Keratinocyte (primary cell): ENCODE measurements around the gene DSCAML1. TPM values are rescaled to one million over a fixed set of nuclear protein-coding genes. Genes with fewer than 3 reads are reported as not detected.
A peak's percentile ranks its signal among the peaks of the same experiment; 100 is the strongest.

ENCODE experiments used
- DNase-seq: peaks from one replicate; pipeline ENCODE4 v3.0.0-alpha.2; 2011; ENCODE audit warnings: low read depth, missing footprints, low spot score
- FAIRE-seq: peaks from 2 replicates; lab custom pipeline; 2011; peaks lifted over from hg19 to GRCh38; lab: Jason Lieb, UNC
- H2AFZ ChIP-seq: 2 replicates; pipeline ENCODE4 v1.6.0; 2012; ENCODE audit warnings: low read length, control low read depth, inconsistent platforms; ENCODE audit not compliant: control insufficient read depth
- H3K27ac ChIP-seq: 2 replicates; pipeline ENCODE4 v1.5.1; 2011; ENCODE audit warnings: low read length; ENCODE audit not compliant: control insufficient read depth, insufficient read depth
- H3K27me3 ChIP-seq: 3 replicates; pipeline ENCODE4 v1.6.0; 2011; ENCODE audit warnings: low read length; ENCODE audit not compliant: control insufficient read depth, insufficient read depth; ENCODE audit errors: extremely low read depth
- H3K36me3 ChIP-seq, 2 experiments: 2 replicates in 1 of 2; 3 replicates in 1 of 2; pipeline ENCODE4 v1.5.1; 2011; ENCODE audit warnings: low read length in 2 of 2, mild to moderate bottlenecking in 1 of 2; ENCODE audit not compliant: control insufficient read depth in 2 of 2, insufficient read depth in 2 of 2; ENCODE audit errors: extremely low read depth in 1 of 2
- H3K4me1 ChIP-seq: 3 replicates; pipeline ENCODE4 v1.5.1; 2011; ENCODE audit warnings: low read length; ENCODE audit not compliant: control insufficient read depth, insufficient read depth; ENCODE audit errors: extremely low read depth
- H3K4me2 ChIP-seq: 3 replicates; pipeline ENCODE4 v1.6.0; 2011; ENCODE audit warnings: low read depth, low read length; ENCODE audit not compliant: control insufficient read depth, insufficient read depth; ENCODE audit errors: extremely low read depth
- H3K4me3 ChIP-seq, 3 experiments: fragments of 200-600 bp in 1 of 3; sonication (generic) in 1 of 3; 2 replicates in 2 of 3; 3 replicates in 1 of 3; pipeline ENCODE4 v1.5.1; 2011 to 2016; ENCODE audit warnings: low read length in 3 of 3, mild to moderate bottlenecking in 3 of 3, control low read depth in 2 of 3, inconsistent platforms in 1 of 3, low read depth in 1 of 3, mixed read lengths in 1 of 3, mixed run types in 1 of 3, moderate library complexity in 1 of 3; ENCODE audit not compliant: control insufficient read depth in 2 of 3, insufficient read depth in 2 of 3; ENCODE audit errors: extremely low read depth in 1 of 3
- H3K79me2 ChIP-seq: 2 replicates; pipeline ENCODE4 v1.6.0; 2012; ENCODE audit warnings: low read length; ENCODE audit not compliant: control insufficient read depth, insufficient read depth
- H3K9ac ChIP-seq: 3 replicates; pipeline ENCODE4 v1.6.0; 2011; ENCODE audit warnings: low read length; ENCODE audit not compliant: control insufficient read depth, insufficient read depth; ENCODE audit errors: extremely low read depth
- H3K9me1 ChIP-seq: 3 replicates; pipeline ENCODE4 v1.6.0; 2011; ENCODE audit warnings: low read length; ENCODE audit not compliant: control insufficient read depth, insufficient read depth; ENCODE audit errors: extremely low read depth
- H3K9me3 ChIP-seq: 2 replicates; pipeline ENCODE4 v1.5.1; 2012; ENCODE audit warnings: low read depth, low read length; ENCODE audit not compliant: control insufficient read depth
- H4K20me1 ChIP-seq: 3 replicates; pipeline ENCODE4 v1.6.0; 2011; ENCODE audit warnings: low read length; ENCODE audit not compliant: control insufficient read depth, insufficient read depth; ENCODE audit errors: extremely low read depth
- EZH2 ChIP-seq: IDR thresholded peaks from one replicate; pipeline ENCODE4 v1.6.1; 2012; ENCODE audit warnings: inconsistent platforms, mild to moderate bottlenecking, low read length, moderate library complexity
- dilution Hi-C: fragments of 300-500 bp; cut with MboI; formaldehyde crosslinking; loops from one replicate; pipeline ENCODE4 v1.7.0; 2020; ENCODE audit warnings: low sequenced_read_pairs; ENCODE audit not compliant: extremely low pct_ligation_motif_present
- polyA plus RNA-seq, 5 experiments: library from polyadenylated mRNA; depleted of rRNA in 3 of 5; stranded (reverse) in 3 of 5; stranded (forward) in 1 of 5; unstranded in 1 of 5; fragments of >200 nt; gene quantifications; 1 replicate in 1 of 5; 2 replicates in 3 of 5; 3 replicates in 1 of 5; pipeline versions ENCODE4 v1.2.1 to v1.2.3, GENCODE V29; 2011 to 2012; ENCODE audit warnings: missing spikeins in 2 of 5, low read depth in 1 of 5, low replicate concordance in 1 of 5
- TF ChIP-seq, protein P1 (sequence below), 3 experiments: IDR thresholded peaks in 1 of 3; conservative IDR thresholded peaks in 1 of 3; optimal IDR thresholded peaks in 1 of 3; 2 replicates in 2 of 3; 3 replicates in 1 of 3; pipeline versions ENCODE3 to v1.5.1; 2011; ENCODE audit warnings: low read length in 3 of 3, mild to moderate bottlenecking in 3 of 3, moderate library complexity in 2 of 3, control low read depth in 1 of 3, inconsistent platforms in 1 of 3; ENCODE audit not compliant: insufficient read depth in 2 of 3; ENCODE audit errors: extremely low read depth in 1 of 3

Gene DSCAML1
- polyA plus RNA-seq, 1 donor (not counting 4 experiments of a cell fraction or from before 2014, with no cell fraction given), result not detected

DNA sequence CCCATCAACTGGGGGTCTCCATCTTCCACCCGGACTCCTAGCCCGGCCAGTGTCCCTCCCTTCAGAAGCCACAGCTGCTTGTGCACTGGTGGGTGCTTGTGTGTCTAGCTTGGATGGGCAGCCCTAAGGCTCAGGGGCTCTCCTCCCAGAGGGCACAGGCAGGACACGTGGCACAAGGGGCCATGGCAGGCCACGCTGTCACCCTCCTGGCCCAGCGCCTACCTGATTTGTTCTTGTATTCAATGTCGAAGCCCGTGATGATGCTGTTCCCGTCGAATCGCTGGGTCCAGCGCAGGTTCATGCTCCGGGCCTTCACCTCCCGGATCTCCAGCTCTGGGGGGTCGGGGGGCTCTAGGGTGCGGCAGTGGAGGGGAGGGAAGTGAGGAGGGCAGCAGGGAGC is 316.8 kb downstream of the DSCAML1 start:
- peaks cover 18% of the 10 kb centered on the region for H3K27me3 ChIP-seq
- FAIRE-seq, result no peak
- no peak overlapping the region for H3K27ac ChIP-seq
- H2AFZ ChIP-seq, result no peak overlapping the region
- dilution Hi-C loops, result no loop called here
- no peaks in the 10 kb centered on the region for H3K4me1 ChIP-seq
- no peaks in the 10 kb centered on the region for H3K9me1 ChIP-seq
- no peaks in the 10 kb centered on the region for H3K79me2 ChIP-seq
- H3K9ac ChIP-seq, result no peak overlapping the region
- H3K36me3 ChIP-seq, result no peaks in the 10 kb centered on the region
- no peaks in the 10 kb centered on the region for H4K20me1 ChIP-seq
- no peak overlapping the region for H3K4me2 ChIP-seq
- no peaks in the 10 kb centered on the region for H3K9me3 ChIP-seq
- no peak overlapping the region for H3K4me3 ChIP-seq
- DNase-seq, result no peak
- TF ChIP-seq, protein P1, sequence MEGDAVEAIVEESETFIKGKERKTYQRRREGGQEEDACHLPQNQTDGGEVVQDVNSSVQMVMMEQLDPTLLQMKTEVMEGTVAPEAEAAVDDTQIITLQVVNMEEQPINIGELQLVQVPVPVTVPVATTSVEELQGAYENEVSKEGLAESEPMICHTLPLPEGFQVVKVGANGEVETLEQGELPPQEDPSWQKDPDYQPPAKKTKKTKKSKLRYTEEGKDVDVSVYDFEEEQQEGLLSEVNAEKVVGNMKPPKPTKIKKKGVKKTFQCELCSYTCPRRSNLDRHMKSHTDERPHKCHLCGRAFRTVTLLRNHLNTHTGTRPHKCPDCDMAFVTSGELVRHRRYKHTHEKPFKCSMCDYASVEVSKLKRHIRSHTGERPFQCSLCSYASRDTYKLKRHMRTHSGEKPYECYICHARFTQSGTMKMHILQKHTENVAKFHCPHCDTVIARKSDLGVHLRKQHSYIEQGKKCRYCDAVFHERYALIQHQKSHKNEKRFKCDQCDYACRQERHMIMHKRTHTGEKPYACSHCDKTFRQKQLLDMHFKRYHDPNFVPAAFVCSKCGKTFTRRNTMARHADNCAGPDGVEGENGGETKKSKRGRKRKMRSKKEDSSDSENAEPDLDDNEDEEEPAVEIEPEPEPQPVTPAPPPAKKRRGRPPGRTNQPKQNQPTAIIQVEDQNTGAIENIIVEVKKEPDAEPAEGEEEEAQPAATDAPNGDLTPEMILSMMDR (optimal IDR thresholded peaks at IDR 0.05 in 1 of 3, IDR thresholded peaks at IDR 0.05 in 1 of 3, conservative IDR thresholded peaks at IDR 0.05 in 1 of 3; ENCODE audit: extremely low read depth in 1 of 3, insufficient read depth in 2 of 3, low read length in 3 of 3), result no peak
- TF ChIP-seq EZH2, result no peak

DNA sequence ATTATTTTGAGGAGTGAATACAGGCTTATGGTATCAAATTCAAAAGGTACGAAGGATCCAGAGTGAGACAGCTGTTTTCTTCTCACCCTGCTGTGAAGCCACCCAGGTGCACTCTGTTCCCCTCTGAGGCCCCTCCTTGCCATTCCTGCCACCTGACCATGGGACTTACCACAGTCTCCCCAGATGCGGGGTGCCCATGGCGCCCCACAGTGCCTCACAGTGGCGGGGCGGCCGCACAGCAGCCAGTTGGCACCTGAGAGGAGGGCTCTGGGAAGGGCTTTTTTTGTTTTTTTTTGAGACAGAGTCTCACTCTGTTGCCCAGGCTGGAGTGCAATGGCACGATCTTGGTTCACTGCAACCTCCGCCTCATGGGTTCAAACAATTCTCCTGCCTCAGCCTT is 317.6 kb downstream of the DSCAML1 start:
- TF ChIP-seq EZH2, result no peak
- TF ChIP-seq, protein P1 (optimal IDR thresholded peaks at IDR 0.05 in 1 of 3, IDR thresholded peaks at IDR 0.05 in 1 of 3, conservative IDR thresholded peaks at IDR 0.05 in 1 of 3; ENCODE audit: extremely low read depth in 1 of 3, insufficient read depth in 2 of 3, low read length in 3 of 3), result peak in 2 of 3 experiments; percentile 20 to 23
- dilution Hi-C loops, result no loop called here

More for the DNA sequence above, 317.6 kb downstream of the DSCAML1 start:
- Histone ChIP-seq H3K27ac (no peak overlapping the region), H3K27me3 (peaks cover 10% of the 10 kb centered on the region), H3K9ac (no peak overlapping the region), H3K9me3 (no peaks in the 10 kb centered on the region), H2AFZ (no peak overlapping the region), H3K4me1 (no peaks in the 10 kb centered on the region), H4K20me1 (no peaks in the 10 kb centered on the region), H3K4me3 (no peak overlapping the region), H3K4me2 (no peak overlapping the region), H3K79me2 (no peaks in the 10 kb centered on the region), H3K36me3 (no peaks in the 10 kb centered on the region), H3K9me1 (no peaks in the 10 kb centered on the region)
- DNase-seq (no peak), FAIRE-seq (no peak)
